ENCODE measurements around the gene MDC1. TPM values are rescaled to one million over a fixed set of nuclear protein-coding genes. Genes with fewer than 3 reads are reported as not detected.
A peak's percentile ranks its signal among the peaks of the same experiment; 100 is the strongest.

MDC1 gene
- total and polyA plus RNA-seq, 2 of the 13 experiments (the other 11 are each of a cell fraction or from before 2014, with no cell fraction given) = 8.4 to 14.0 TPM

GRCh38 chr6:30744054-30744805 lies 27.1 kb upstream of the MDC1 start, which contains the start of gene IER3 (continued):
- peak; percentile 94; the same call in 1 of the 2 replicates for TF ChIP-seq ZNF687 (CRISPR knock-in tag; IDR thresholded peaks at IDR 0.05)
- peak; percentile 62; the same call in 1 of the 2 replicates for TF ChIP-seq HNF4G (IDR thresholded peaks at IDR 0.05; ENCODE audit: borderline replicate concordance, low read depth, low read length)
- no peak; the same call in 1 of the 2 replicates for TF ChIP-seq HNF4G (CRISPR knock-in tag; IDR thresholded peaks at IDR 0.05; ENCODE audit: borderline replicate concordance, low read depth)
- TF ChIP-seq ZBTB10 (CRISPR knock-in tag; IDR thresholded peaks at IDR 0.05; ENCODE audit: borderline replicate concordance) = no peak; the same call in 1 of the 2 replicates
- TF ChIP-seq HNF1A (IDR thresholded peaks at IDR 0.05; ENCODE audit: low read depth) = peak; percentile 30; the same call in 1 of the 2 replicates
- TF ChIP-seq HNF1A (CRISPR knock-in tag; IDR thresholded peaks at IDR 0.05; ENCODE audit: borderline replicate concordance) = no peak; the same call in 1 of the 2 replicates
- TF ChIP-seq TRIM22 (IDR thresholded peaks at IDR 0.05) = no peak
- peak; percentile 73; the same call in 1 of the 2 replicates for TF ChIP-seq ZNF670 (CRISPR knock-in tag; IDR thresholded peaks at IDR 0.05; ENCODE audit: borderline replicate concordance)

Data from HepG2 (cell line).